Esophagus squamous epithelium (tissue), 5 donors: ENCODE data around the gene LGALS4. TPM values are rescaled to one million over a fixed set of nuclear protein-coding genes. Genes with fewer than 3 reads are reported as not detected.

ENCODE experiments used
- DNase-seq: peaks from one replicate; lab custom pipeline; 2025; lab: John Stamatoyannopoulos, UW
- H3K27ac ChIP-seq, 4 donors: fragments of 200-600 bp; sonication (generic); one replicate each; pipeline ENCODE4 v1.5.1; 2016 to 2019; ENCODE audit warnings: mild to moderate bottlenecking in 1 of 4
- H3K27me3 ChIP-seq, 4 donors: fragments of 200-600 bp; sonication (generic); 1 replicate in 3 of 4; 2 replicates in 1 of 4; pipeline versions ENCODE4 v1.5.1 to v1.6.0; 2017 to 2021; ENCODE audit warnings: antibody characterized with exemption in 1 of 4
- H3K36me3 ChIP-seq, 3 donors: fragments of 200-600 bp; sonication (generic); one replicate each; pipeline ENCODE4 v1.5.1; 2016 to 2019
- H3K4me1 ChIP-seq, 3 donors: fragments of 200-600 bp; sonication (generic); one replicate each; pipeline ENCODE4 v1.5.1; 2017 to 2019
- H3K4me3 ChIP-seq, 4 donors: fragments of 200-600 bp; sonication (generic); 1 replicate in 3 of 4; 2 replicates in 1 of 4; pipeline ENCODE4 v1.5.1; 2016 to 2019; ENCODE audit warnings: mild to moderate bottlenecking in 2 of 4, moderate library complexity in 1 of 4
- H3K9me3 ChIP-seq, 3 donors: fragments of 200-600 bp; sonication (generic); one replicate each; pipeline ENCODE4 v1.5.1; 2016 to 2019
- POLR2A ChIP-seq, 4 donors: fragments of 450-650 bp; IDR thresholded peaks; one replicate each; pipeline ENCODE4 v1.6.1; 2017; ENCODE audit warnings: antibody characterized with exemption in 4 of 4, mild to moderate bottlenecking in 4 of 4, moderate library complexity in 3 of 4
- WGBS, 2 donors: methylation state at CpG; one replicate each; pipeline ENCODE4 v1.1.5; 2018; 5-methylcytosine and 5-hydroxymethylcytosine counted together
- intact Hi-C: fragments of 100-400 bp; cut with DNase I; formaldehyde crosslinking; loops from one replicate; pipeline ENCODE4 v1.15.0; 2022
- total RNA-seq, 4 donors: library from RNA; depleted of rRNA; stranded (reverse); fragments of >200 nt; gene quantifications; one replicate each; pipeline ENCODE4 v1.1.0, GENCODE V29; 2016
- TF ChIP-seq, protein P1 (sequence below), 6 experiments: fragments of 450-650 bp in 4 of 6; fragments of 200-600 bp in 2 of 6; sonication (generic) in 2 of 6; IDR thresholded peaks; one replicate each; pipeline ENCODE4 v1.5.1; 2016 to 2019; ENCODE audit warnings: antibody characterized with exemption in 6 of 6, mild to moderate bottlenecking in 4 of 6, moderate library complexity in 4 of 6
- donor health status: DM: yes; HTN: yes; CAD: no.

Gene LGALS4
- total RNA-seq, 4 donors from 2014 or later: 0.62 to 0.76 TPM; not detected in 2

DNA sequence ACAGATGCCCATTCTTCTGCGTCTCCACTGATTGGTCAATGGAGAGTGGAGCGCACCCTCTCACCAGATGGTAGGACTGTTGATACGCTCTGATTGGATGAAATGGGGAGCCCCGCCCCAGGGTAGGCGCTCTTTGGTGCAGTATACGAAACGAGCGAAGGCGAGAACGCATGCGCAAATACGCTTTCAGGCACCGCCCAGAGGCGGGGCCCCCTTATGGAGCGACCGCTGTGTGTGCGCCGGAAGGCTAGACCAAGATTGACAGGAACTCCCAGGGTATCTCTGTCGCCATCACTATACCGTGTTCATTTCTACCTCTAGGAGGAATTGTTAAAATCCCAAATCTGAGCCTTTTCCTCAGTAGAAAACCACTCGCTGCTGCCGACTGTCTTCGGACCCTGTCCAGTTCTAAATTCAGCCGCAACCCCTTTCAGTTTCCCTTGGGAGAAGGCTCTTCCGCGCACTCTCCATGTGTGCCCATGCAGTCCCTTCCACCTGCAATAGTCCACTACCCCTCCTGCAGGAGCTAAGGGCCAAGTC lies 37.8 kb upstream of the LGALS4 start:
- no peak for DNase-seq
- peaks cover 17 to 24% (median 22%) of the 10 kb centered on the region in 3 donors for H3K36me3 ChIP-seq
- no peaks in the 10 kb centered on the region for H3K27me3 ChIP-seq
- peak in 3 of 4 donors; percentile 82 to 98 (median 95) for TF ChIP-seq POLR2A (IDR thresholded peaks at IDR 0.05)
- TF ChIP-seq, protein P1, sequence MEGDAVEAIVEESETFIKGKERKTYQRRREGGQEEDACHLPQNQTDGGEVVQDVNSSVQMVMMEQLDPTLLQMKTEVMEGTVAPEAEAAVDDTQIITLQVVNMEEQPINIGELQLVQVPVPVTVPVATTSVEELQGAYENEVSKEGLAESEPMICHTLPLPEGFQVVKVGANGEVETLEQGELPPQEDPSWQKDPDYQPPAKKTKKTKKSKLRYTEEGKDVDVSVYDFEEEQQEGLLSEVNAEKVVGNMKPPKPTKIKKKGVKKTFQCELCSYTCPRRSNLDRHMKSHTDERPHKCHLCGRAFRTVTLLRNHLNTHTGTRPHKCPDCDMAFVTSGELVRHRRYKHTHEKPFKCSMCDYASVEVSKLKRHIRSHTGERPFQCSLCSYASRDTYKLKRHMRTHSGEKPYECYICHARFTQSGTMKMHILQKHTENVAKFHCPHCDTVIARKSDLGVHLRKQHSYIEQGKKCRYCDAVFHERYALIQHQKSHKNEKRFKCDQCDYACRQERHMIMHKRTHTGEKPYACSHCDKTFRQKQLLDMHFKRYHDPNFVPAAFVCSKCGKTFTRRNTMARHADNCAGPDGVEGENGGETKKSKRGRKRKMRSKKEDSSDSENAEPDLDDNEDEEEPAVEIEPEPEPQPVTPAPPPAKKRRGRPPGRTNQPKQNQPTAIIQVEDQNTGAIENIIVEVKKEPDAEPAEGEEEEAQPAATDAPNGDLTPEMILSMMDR (IDR thresholded peaks at IDR 0.05): peak in 4 of 6 experiments; percentile 25 to 50 (median 42)
- intact Hi-C loops: no loop called here
- peak overlapping the region; percentile 100 for H3K27ac ChIP-seq
- WGBS, 2 donors: 0% methylated on average over 8 to 19 of the region's 26 CpGs
- peaks cover 32 to 59% (median 40%) of the 10 kb centered on the region in 3 donors for H3K4me1 ChIP-seq
- peak overlapping the region; percentile 80 to 91 (median 83) for H3K4me3 ChIP-seq
- H3K9me3 ChIP-seq: no peaks in the 10 kb centered on the region

DNA sequence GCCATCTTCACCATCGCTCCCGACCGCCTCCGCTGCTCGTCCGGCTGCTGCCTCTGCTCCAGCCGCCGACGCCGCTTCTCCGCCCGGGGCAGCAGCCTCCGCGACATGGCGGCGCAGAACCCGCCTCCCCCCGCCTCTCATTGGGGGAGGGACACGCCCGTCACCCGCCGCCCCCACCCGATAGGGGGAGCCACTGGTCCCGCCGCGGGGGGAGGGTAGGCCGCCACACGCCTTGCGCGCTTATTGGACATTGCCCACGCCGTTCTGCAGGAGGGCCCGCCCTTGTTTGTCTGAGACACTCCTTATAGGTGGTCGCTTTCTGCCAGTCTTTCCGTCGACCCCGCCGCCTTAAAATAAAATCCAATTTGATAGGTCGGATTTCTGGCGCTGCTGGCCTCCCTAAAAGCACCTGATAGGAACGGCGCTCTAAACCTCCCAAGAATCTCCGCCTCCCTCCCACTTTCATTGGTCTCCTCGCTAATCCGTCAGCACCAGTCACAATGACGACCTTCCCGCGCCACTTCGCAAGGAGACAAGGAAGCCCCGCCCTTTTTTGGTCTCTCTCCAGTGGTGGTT lies 37.2 kb upstream of the LGALS4 start, which contains the start of gene HNRNPL:
Gene HNRNPL, minus strand, starts transcription at position 127 of the 576 bp plus-strand sequence. Its CDS starts 20 bp downstream, at position 107.
- WGBS, 2 donors: 0 to 1% methylated on average over 19 to 24 of the region's 50 CpGs
- no peaks in the 10 kb centered on the region for H3K9me3 ChIP-seq
- peak within 1 kb of the TSS; percentile 83 to 100 (median 92) for H3K4me3 ChIP-seq
- peaks cover 22 to 30% (median 28%) of the 10 kb centered on the region in 3 donors for H3K36me3 ChIP-seq
- peak in 3 of 4 donors; percentile 81 to 99 (median 93) for TF ChIP-seq POLR2A (IDR thresholded peaks at IDR 0.05)
- TF ChIP-seq, protein P1 (IDR thresholded peaks at IDR 0.05): peak; percentile 18 to 63 (median 51)
- peak; percentile 100 for DNase-seq
- intact Hi-C loops: no loop called here
- H3K27ac ChIP-seq: peak within 1 kb of the TSS; percentile 100
- H3K4me1 ChIP-seq: peaks cover 32 to 65% (median 42%) of the 10 kb centered on the region in 3 donors
- no peaks in the 10 kb centered on the region for H3K27me3 ChIP-seq

DNA sequence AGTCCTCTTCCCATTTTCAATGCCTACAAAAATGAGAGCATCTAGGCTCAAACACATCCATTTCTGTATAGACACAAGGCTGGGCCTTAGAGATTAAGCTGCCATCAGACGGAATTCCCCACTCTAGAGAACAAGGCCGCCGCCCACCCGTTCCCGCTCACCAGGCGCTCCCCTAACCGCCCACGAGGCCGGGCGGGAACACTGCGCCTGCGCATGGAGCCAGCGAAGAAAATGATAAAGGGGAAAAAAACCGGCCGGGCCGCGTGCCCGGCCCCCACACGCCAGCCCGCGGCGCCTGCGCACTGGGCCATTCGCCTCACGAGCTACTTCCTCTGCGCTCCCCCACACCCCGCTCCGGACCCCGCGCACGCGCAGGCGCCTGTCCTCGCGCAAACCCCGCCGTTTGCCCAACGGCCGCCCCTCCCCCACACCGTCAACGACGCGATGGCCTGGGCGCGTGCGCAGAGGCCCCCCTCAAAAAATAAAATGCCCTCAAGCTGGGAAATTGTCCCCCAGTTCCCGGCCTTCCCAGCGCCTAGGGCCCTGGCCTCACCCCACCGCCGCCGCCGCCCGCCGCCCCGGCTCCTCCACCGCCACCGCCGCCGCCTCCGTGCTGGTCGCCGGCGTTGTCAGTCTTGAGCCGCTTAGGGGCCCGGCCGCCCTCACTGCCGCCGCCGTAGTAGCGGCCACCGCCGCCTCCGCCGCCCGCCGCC lies 36.6 kb upstream of the LGALS4 start:
- peak overlapping the region; percentile 93 to 100 (median 100) for H3K27ac ChIP-seq
- H3K9me3 ChIP-seq: no peaks in the 10 kb centered on the region
- 0 to 2% methylated on average over 16 to 23 of the region's 76 CpGs for WGBS, 2 donors
- intact Hi-C loops: no loop called here
- TF ChIP-seq, protein P1 (IDR thresholded peaks at IDR 0.05): peak in 1 of 6 experiments; percentile 39
- TF ChIP-seq POLR2A (IDR thresholded peaks at IDR 0.05): peak in 1 of 4 donors; percentile 1
- H3K4me3 ChIP-seq: peak overlapping the region; percentile 62 to 100 (median 92)
- no peaks in the 10 kb centered on the region for H3K27me3 ChIP-seq
- H3K36me3 ChIP-seq: peaks cover 29 to 36% (median 34%) of the 10 kb centered on the region in 3 donors
- DNase-seq: peak; percentile 80
- H3K4me1 ChIP-seq: peaks cover 32 to 71% (median 42%) of the 10 kb centered on the region in 3 donors

DNA sequence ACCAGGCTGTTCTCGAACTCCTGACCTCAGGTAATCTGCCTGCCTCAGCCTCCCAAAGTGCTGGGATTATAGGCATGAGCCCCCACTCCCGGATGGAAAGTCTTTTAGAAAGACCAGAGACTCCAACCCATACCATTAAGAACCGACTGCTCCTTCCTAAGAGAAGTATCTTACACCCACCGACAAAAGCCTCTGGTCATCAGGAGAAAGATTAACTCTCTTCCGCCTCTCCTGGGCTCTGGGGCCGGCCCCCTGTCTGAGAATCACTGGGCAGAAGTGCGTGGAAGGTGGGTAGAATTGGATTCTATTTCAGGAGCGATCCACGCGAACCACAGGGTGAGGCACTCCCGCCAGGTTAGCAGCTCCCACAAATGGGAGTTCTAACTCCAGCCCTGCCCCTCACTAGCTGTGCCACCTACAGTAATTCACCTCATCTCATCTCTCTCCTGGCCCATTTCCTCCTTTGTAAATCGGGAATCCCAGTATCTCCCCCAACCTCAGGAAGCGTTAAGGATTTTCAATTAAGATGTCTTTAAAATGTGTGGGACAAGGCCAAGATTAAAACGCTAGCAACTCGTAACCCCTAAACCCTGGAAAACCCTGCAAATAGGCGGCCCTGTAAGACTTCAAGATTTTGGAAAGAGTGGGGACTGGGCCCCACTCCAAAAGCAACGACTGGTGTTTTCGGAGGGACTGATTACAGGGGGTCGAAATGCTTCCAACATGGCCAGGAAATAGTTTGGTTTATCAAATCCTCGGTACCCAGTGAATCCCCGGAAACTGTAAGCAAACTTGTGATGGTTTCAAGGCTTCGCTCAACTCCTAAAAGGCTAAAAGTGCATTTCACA lies 35.8 kb upstream of the LGALS4 start:
- Histone ChIP-seq H3K36me3 (peaks cover 36 to 44% (median 42%) of the 10 kb centered on the region in 3 donors), H3K4me1 (peaks cover 35 to 79% (median 43%) of the 10 kb centered on the region in 3 donors), H3K27ac (peak overlapping the region; percentile 93 to 100 (median 100)), H3K27me3 (no peaks in the 10 kb centered on the region), H3K9me3 (no peaks in the 10 kb centered on the region), H3K4me3 (peak overlapping the region; percentile 62 to 100 (median 92))
- WGBS, 2 donors: 15 to 20% methylated on average over 20 to 21 of the region's 22 CpGs
- TF ChIP-seq POLR2A (IDR thresholded peaks at IDR 0.05): no peak
- TF ChIP-seq, protein P1 (IDR thresholded peaks at IDR 0.05): peak in 1 of 6 experiments; percentile 0
- DNase-seq: no peak
- intact Hi-C loops: no loop called here
